ENCODE data around the gene HOXD11.

- TF ChIP-seq, protein P1, sequence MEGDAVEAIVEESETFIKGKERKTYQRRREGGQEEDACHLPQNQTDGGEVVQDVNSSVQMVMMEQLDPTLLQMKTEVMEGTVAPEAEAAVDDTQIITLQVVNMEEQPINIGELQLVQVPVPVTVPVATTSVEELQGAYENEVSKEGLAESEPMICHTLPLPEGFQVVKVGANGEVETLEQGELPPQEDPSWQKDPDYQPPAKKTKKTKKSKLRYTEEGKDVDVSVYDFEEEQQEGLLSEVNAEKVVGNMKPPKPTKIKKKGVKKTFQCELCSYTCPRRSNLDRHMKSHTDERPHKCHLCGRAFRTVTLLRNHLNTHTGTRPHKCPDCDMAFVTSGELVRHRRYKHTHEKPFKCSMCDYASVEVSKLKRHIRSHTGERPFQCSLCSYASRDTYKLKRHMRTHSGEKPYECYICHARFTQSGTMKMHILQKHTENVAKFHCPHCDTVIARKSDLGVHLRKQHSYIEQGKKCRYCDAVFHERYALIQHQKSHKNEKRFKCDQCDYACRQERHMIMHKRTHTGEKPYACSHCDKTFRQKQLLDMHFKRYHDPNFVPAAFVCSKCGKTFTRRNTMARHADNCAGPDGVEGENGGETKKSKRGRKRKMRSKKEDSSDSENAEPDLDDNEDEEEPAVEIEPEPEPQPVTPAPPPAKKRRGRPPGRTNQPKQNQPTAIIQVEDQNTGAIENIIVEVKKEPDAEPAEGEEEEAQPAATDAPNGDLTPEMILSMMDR (IDR thresholded peaks at IDR 0.05), result no peak
- TF ChIP-seq POLR2A (IDR thresholded peaks at IDR 0.05), result peak in 1 of 2 donors; percentile 56
Measured at GRCh38 chr2:176106581-176107539, at the start of gene HOXD11.
